ENCODE results near the gene FAM228A.

Gene FAM228A

DNA sequence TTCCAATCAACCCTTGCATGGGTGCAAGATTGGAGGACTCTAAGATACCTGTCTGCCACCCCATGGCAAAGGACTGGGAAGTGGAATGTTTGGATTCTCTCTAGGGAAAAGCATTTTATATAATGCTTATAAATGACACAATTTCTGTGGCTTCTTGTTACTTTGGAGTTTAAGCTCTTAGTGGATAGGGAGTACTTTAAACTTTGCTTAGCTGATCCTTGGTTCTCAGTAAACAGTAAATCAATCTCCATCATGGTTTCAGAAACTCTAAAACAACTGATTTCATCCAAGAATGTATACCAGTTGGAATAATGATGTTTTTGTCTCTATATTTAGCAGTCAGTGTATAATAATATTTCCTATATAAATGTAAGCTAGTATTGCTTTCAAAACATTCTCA is 14.1 kb upstream of the FAM228A start:
- no peaks in the 10 kb centered on the region for H3K27me3 ChIP-seq (ENCODE audit: insufficient read depth, low read depth)
- no peak overlapping the region for H2AFZ ChIP-seq (ENCODE audit: low read depth)
- H3K4me3 ChIP-seq (IDR thresholded peaks at IDR 0.05; ENCODE audit: insufficient read depth, low read depth, low read length) = no peak overlapping the region
- H3K36me3 ChIP-seq (ENCODE audit: insufficient read depth) = no peaks in the 10 kb centered on the region
- no peaks in the 10 kb centered on the region for H3K79me2 ChIP-seq (ENCODE audit: insufficient read depth, low read depth)
- no peaks in the 10 kb centered on the region for H3K4me1 ChIP-seq (ENCODE audit: low read depth, poor library complexity, severe bottlenecking)
- TF ChIP-seq, protein P1, sequence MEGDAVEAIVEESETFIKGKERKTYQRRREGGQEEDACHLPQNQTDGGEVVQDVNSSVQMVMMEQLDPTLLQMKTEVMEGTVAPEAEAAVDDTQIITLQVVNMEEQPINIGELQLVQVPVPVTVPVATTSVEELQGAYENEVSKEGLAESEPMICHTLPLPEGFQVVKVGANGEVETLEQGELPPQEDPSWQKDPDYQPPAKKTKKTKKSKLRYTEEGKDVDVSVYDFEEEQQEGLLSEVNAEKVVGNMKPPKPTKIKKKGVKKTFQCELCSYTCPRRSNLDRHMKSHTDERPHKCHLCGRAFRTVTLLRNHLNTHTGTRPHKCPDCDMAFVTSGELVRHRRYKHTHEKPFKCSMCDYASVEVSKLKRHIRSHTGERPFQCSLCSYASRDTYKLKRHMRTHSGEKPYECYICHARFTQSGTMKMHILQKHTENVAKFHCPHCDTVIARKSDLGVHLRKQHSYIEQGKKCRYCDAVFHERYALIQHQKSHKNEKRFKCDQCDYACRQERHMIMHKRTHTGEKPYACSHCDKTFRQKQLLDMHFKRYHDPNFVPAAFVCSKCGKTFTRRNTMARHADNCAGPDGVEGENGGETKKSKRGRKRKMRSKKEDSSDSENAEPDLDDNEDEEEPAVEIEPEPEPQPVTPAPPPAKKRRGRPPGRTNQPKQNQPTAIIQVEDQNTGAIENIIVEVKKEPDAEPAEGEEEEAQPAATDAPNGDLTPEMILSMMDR (conservative IDR thresholded peaks at IDR 0.05; ENCODE audit: low read depth, low read length) = no peak
- no peaks in the 10 kb centered on the region for H4K20me1 ChIP-seq (ENCODE audit: insufficient read depth)
- H3K4me2 ChIP-seq = no peak overlapping the region
- H3K9ac ChIP-seq = no peak overlapping the region
- no peak overlapping the region for H3K27ac ChIP-seq

DNA sequence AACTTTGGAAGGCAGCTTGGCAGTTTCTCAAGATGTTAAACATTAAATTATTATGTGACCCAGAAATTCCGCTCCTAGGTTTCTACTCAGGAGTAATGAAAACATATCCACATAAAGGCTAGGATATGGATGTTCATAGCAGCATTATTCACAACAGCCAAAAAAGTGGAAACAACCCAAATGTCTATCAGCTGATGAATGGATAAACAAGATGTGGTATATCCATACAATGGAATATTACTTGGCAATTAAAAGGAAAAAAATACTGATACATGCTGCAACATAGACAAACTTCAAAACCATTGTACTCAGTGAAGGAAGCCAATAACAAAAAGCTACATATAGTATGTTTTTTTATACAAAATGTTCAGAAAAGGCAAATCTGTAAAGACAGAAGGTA is 12.4 kb upstream of the FAM228A start:
- H3K9ac ChIP-seq = no peak overlapping the region
- no peaks in the 10 kb centered on the region for H3K27me3 ChIP-seq (ENCODE audit: insufficient read depth, low read depth)

DNA sequence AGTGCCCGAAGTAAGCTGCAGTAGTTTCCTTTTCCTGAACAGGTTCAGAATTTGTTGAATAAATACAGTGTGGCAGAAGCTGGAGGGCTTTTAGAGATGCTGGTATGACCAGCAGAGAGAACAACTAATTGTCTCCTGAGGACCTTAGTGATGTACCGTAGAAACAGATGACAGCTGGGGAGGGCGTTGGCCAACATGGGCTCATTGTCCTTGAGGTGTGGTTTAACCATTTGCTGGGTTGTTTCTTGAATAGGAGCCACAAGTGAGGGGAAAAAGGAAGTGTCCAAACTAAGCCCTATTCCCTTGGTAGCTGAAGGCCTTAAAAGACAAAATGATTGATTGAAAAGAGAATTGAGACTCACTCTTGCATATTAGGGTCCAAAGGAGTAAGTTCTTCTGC is 11.7 kb upstream of the FAM228A start:
- no peaks in the 10 kb centered on the region for H3K27me3 ChIP-seq (ENCODE audit: insufficient read depth, low read depth)
- no peak overlapping the region for H3K4me3 ChIP-seq (IDR thresholded peaks at IDR 0.05; ENCODE audit: insufficient read depth, low read depth, low read length)
- H3K9ac ChIP-seq = no peak overlapping the region
- TF ChIP-seq, protein P1 (conservative IDR thresholded peaks at IDR 0.05; ENCODE audit: low read depth, low read length) = no peak
- no peaks in the 10 kb centered on the region for H4K20me1 ChIP-seq (ENCODE audit: insufficient read depth)
- H2AFZ ChIP-seq (ENCODE audit: low read depth) = no peak overlapping the region
- no peaks in the 10 kb centered on the region for H3K36me3 ChIP-seq (ENCODE audit: insufficient read depth)
- H3K4me2 ChIP-seq = no peak overlapping the region
- H3K27ac ChIP-seq = no peak overlapping the region
- H3K4me1 ChIP-seq (ENCODE audit: low read depth, poor library complexity, severe bottlenecking) = no peaks in the 10 kb centered on the region
- no peaks in the 10 kb centered on the region for H3K79me2 ChIP-seq (ENCODE audit: insufficient read depth, low read depth)

More for the DNA sequence above, 12.4 kb upstream of the FAM228A start:
- TF ChIP-seq, protein P1 (conservative IDR thresholded peaks at IDR 0.05; ENCODE audit: low read depth, low read length) = no peak
- no peaks in the 10 kb centered on the region for H3K4me1 ChIP-seq (ENCODE audit: low read depth, poor library complexity, severe bottlenecking)
- no peaks in the 10 kb centered on the region for H3K36me3 ChIP-seq (ENCODE audit: insufficient read depth)
- no peak overlapping the region for H3K4me2 ChIP-seq
- H2AFZ ChIP-seq (ENCODE audit: low read depth) = no peak overlapping the region
- no peaks in the 10 kb centered on the region for H4K20me1 ChIP-seq (ENCODE audit: insufficient read depth)
- no peak overlapping the region for H3K4me3 ChIP-seq (IDR thresholded peaks at IDR 0.05; ENCODE audit: insufficient read depth, low read depth, low read length)
- no peak overlapping the region for H3K27ac ChIP-seq
- no peaks in the 10 kb centered on the region for H3K79me2 ChIP-seq (ENCODE audit: insufficient read depth, low read depth)

DNA sequence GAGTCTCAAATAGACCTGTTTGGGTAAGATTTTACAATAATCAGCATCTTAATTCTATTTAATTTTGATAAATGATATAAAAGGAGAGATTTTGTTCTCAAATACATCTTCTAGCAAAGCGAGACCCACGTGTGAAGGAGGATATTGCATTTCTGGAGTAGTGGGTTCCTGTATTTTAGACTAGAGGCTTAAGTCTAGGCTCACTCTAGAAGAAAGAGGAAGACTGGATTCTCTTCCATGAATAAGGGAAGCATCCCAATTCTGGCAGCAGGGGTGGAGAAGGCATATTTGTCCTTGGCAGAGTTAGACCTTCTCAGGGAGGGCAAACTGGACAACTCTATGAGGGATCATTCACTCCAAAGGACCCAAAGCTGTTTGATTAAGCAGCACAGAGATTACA is 11.3 kb upstream of the FAM228A start:
- H2AFZ ChIP-seq (ENCODE audit: low read depth) = no peak overlapping the region
- H3K79me2 ChIP-seq (ENCODE audit: insufficient read depth, low read depth) = no peaks in the 10 kb centered on the region
- no peaks in the 10 kb centered on the region for H3K27me3 ChIP-seq (ENCODE audit: insufficient read depth, low read depth)
- no peak overlapping the region for H3K9ac ChIP-seq
- TF ChIP-seq, protein P1 (conservative IDR thresholded peaks at IDR 0.05; ENCODE audit: low read depth, low read length) = no peak
- H3K4me1 ChIP-seq (ENCODE audit: low read depth, poor library complexity, severe bottlenecking) = no peaks in the 10 kb centered on the region
- H3K4me2 ChIP-seq = no peak overlapping the region
- H3K36me3 ChIP-seq (ENCODE audit: insufficient read depth) = no peaks in the 10 kb centered on the region
- H3K27ac ChIP-seq = no peak overlapping the region
- no peak overlapping the region for H3K4me3 ChIP-seq (IDR thresholded peaks at IDR 0.05; ENCODE audit: insufficient read depth, low read depth, low read length)
- no peaks in the 10 kb centered on the region for H4K20me1 ChIP-seq (ENCODE audit: insufficient read depth)
